Esophagus muscularis mucosa (tissue), 3 donors: ENCODE data around the gene HPD.

ENCODE experiments used
- CTCF ChIP-seq, 3 experiments: fragments of 200-600 bp in 2 of 3; fragments of 450-650 bp in 1 of 3; sonication (generic) in 2 of 3; IDR thresholded peaks; one replicate each; pipeline ENCODE4 v1.5.1; 2017 to 2019; ENCODE audit warnings: antibody characterized with exemption in 3 of 3, mild to moderate bottlenecking in 2 of 3, moderate library complexity in 1 of 3
- POLR2A ChIP-seq: fragments of 450-650 bp; IDR thresholded peaks from one replicate; pipeline ENCODE4 v1.6.1; 2017; ENCODE audit warnings: antibody characterized with exemption, moderate library complexity, mild to moderate bottlenecking, low read depth

- TF ChIP-seq CTCF (IDR thresholded peaks at IDR 0.05): no peak
- no peak for TF ChIP-seq POLR2A
Measured at GRCh38 chr12:121830588-121831265, 27.9 kb downstream of the HPD start.
